Measurements from ENCODE around the gene UTP15. TPM values are rescaled to one million over a fixed set of nuclear protein-coding genes. Genes with fewer than 3 reads are reported as not detected.

The UTP15 gene
- total RNA-seq, 1 experiment from 2014 or later, result 14.5 TPM

DNA sequence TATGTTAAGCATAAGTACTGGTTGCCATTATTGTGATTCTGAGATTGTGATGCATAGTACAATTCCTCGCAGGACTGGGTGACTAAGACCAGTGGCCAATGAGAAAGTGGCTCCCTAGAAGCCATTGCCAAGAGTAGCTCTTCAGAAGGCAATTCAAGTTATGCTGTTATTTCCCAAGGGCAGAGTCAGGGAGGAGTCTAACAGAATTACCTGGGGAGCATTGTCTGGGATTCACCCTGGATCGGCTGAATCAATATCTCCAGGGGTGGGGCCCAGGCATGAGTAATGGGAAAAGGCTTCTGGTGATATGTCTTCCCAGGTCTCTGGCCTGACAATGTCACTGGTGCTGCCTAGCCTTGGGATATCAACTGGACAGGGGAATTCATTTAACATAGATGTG lies 49.5 kb downstream of the UTP15 start:
- DNase-seq (ENCODE audit: low read depth), result no peak
- in situ Hi-C loops (cut with HindIII; ENCODE audit: low pct_unique_long_range_greater_than_20kb, low sequenced_read_pairs), result no loop called here

DNA sequence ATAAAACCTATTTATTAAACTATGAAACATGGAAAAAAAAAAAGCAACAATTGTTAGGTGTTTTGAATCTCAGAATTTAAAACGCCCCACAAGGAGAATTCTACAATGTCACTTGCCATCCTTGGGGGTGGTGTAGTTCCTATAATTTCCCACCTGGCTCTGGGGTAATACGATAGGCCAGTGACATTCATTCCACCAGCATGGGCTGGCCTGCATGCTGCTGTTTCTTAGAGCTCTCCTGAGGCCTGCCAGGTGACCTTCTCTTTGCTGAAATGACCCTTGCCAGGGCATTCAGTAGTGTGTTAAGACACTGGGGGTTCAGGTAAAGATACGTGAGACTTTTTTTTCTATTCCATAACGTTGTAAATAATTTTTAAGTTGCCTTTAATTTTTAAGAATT lies 50.4 kb downstream of the UTP15 start:
- no peak for DNase-seq (ENCODE audit: low read depth)
- in situ Hi-C loops (cut with HindIII; ENCODE audit: low pct_unique_long_range_greater_than_20kb, low sequenced_read_pairs), result no loop called here

- in situ Hi-C loops (cut with HindIII; ENCODE audit: low pct_unique_long_range_greater_than_20kb, low sequenced_read_pairs), result no loop called here
- no peak for DNase-seq (ENCODE audit: low read depth)
Measured at GRCh38 chr5:73617510-73618279, 52.2 kb downstream of the UTP15 start.

- in situ Hi-C loops (cut with HindIII; ENCODE audit: low pct_unique_long_range_greater_than_20kb, low sequenced_read_pairs), result no loop called here
- no peak for DNase-seq (ENCODE audit: low read depth)
Measured at GRCh38 chr5:73619606-73620333, 54.2 kb downstream of the UTP15 start.

GRCh38 chr5:73620334-73620687 lies 54.8 kb downstream of the UTP15 start:
- in situ Hi-C loops (cut with HindIII; ENCODE audit: low pct_unique_long_range_greater_than_20kb, low sequenced_read_pairs), result no loop called here

GRCh38 chr5:73623060-73623459 lies 57.5 kb downstream of the UTP15 start:
- DNase-seq (ENCODE audit: low read depth), result no peak

More at GRCh38 chr5:73620334-73620687, 54.8 kb downstream of the UTP15 start:
- DNase-seq (ENCODE audit: low read depth), result no peak

GRCh38 chr5:73623901-73624404 lies 58.4 kb downstream of the UTP15 start:
- no peak for DNase-seq (ENCODE audit: low read depth)
- in situ Hi-C loops (cut with HindIII; ENCODE audit: low pct_unique_long_range_greater_than_20kb, low sequenced_read_pairs), result no loop called here

More at GRCh38 chr5:73623060-73623459, 57.5 kb downstream of the UTP15 start:
- in situ Hi-C loops (cut with HindIII; ENCODE audit: low pct_unique_long_range_greater_than_20kb, low sequenced_read_pairs), result no loop called here

- in situ Hi-C loops (cut with HindIII; ENCODE audit: low pct_unique_long_range_greater_than_20kb, low sequenced_read_pairs), result no loop called here
- DNase-seq (ENCODE audit: low read depth), result no peak
Measured at GRCh38 chr5:73624888-73625287, 59.3 kb downstream of the UTP15 start.

GRCh38 chr5:73625372-73625943 lies 59.9 kb downstream of the UTP15 start:
- in situ Hi-C loops (cut with HindIII; ENCODE audit: low pct_unique_long_range_greater_than_20kb, low sequenced_read_pairs), result no loop called here
- DNase-seq (ENCODE audit: low read depth), result no peak

DNA sequence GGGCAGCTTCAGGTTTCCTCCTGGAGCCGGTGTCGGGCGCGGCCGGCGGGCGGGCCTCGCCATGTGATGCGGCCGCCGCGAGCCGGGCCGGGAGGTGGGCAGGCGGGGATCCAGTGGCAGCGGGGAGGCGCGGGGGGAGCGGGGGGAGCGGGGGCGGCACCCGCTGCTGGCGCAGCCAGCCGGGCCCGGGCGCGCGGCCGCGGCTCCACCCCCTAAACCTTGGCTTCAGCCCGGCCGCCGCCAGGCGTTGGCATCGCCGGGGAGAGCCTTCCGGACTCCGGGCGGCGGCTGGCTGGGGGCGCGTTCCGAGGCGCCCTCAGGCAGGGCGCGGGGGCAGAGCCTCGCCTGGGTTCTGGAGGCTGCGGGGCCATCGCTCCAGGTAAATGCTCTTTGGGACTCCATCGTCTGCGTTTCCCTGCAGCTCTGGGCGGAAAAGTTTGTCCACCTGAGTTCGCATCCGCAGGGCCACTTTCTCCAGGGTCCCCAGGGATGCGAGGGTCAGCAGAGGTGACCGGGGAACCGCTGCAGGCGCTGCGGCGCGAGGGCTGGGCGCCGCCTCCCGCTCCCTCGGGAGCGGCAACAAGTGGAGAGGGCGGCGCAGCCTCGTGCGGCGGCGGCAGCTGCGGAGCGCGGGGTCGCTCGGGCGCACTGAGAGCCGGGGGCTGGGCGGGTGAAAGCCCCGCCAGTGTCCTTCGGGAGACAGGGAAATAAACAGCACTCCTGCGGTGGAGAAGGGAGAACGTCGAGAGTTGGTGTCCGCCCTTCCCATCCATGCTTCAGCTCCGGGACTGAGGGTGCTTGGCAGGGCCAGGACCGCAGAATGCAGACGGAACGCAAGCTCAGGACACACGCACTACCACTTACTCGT lies 60.6 kb downstream of the UTP15 start, which contains the start of gene ARHGEF28:
TSS of gene ARHGEF28 (plus strand) at position 253 of the 868 bp plus-strand sequence. CDS start 58,656 bp downstream, outside the sequence.
- in situ Hi-C loops (cut with HindIII; ENCODE audit: low pct_unique_long_range_greater_than_20kb, low sequenced_read_pairs), result no loop called here
- DNase-seq (ENCODE audit: low read depth), result peak; percentile 71

GRCh38 chr5:73626814-73627313 lies 61.3 kb downstream of the UTP15 start:
- no peak for DNase-seq (ENCODE audit: low read depth)
- in situ Hi-C loops (cut with HindIII; ENCODE audit: low pct_unique_long_range_greater_than_20kb, low sequenced_read_pairs), result no loop called here

GRCh38 chr5:73629456-73629855 lies 63.9 kb downstream of the UTP15 start:
- in situ Hi-C loops (cut with HindIII; ENCODE audit: low pct_unique_long_range_greater_than_20kb, low sequenced_read_pairs), result no loop called here
- no peak for DNase-seq (ENCODE audit: low read depth)

DNA sequence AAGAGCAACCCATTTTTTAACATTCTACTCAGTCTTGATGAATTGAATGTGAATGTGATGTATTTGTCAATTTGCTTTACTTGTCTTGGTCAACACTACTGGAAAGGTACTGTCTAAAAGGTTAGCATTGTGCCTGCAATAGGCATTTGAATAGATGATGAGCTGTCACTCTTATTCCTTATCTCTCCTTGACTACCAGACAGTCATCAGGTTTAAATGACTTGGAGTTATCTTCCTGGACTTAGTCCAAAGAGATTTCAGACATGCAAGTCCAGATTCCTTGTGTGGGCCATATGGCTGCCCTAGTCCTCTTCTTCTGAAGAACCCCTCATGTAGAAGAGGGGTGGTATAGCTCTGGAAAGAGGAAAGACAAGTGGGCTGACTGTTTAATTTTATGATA lies 65.2 kb downstream of the UTP15 start:
- no peak for DNase-seq (ENCODE audit: low read depth)
- in situ Hi-C loops (cut with HindIII; ENCODE audit: low pct_unique_long_range_greater_than_20kb, low sequenced_read_pairs), result no loop called here

DNA sequence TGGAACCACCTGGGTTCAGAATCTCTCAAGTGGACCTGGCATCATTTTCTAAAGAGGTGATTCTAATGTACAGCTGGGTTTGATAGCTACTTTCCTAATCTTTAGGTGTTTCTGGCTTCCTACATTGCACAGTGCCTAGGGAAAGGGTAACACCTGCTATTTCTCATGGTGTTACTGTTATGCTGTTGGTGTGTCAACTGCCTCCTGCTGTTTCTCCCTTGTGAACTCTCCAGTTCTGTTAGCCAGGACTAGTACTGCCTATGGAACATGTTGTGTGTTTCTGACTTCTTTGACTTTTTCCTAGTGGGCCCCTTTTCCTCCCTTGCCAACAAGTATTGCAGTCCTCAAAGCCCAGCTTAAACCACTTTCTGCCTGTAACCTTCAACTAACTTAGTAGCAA lies 66.0 kb downstream of the UTP15 start:
- DNase-seq (ENCODE audit: low read depth), result no peak
- in situ Hi-C loops (cut with HindIII; ENCODE audit: low pct_unique_long_range_greater_than_20kb, low sequenced_read_pairs), result no loop called here
